K562 (cell line): ENCODE results near the gene FBRS. TPM values are rescaled to one million over a fixed set of nuclear protein-coding genes. Genes with fewer than 3 reads are reported as not detected.

Experiments
- ATF1 ChIP-seq, 2 experiments: fragments of 450-650 bp in 1 of 2; IDR thresholded peaks; 2 replicates each; pipeline ENCODE4 v1.6.1; 2016; ENCODE audit warnings: missing compliant biosample characterization in 1 of 2, missing genetic modification characterization in 1 of 2
- CXXC5 ChIP-seq: fragments of 250-450 bp; sonication (Bioruptor Pico); IDR thresholded peaks from 2 replicates; pipeline ENCODE4 v1.8.0; 2022; ENCODE audit warnings: inconsistent platforms, mild to moderate bottlenecking, moderate library complexity
- E2F3 ChIP-seq: fragments of 250-450 bp; sonication (Bioruptor Pico); IDR thresholded peaks from 2 replicates; pipeline ENCODE4 v1.4.0; 2020; ENCODE audit warnings: mild to moderate bottlenecking
- EP400 ChIP-seq: fragments of 450-650 bp; IDR thresholded peaks from 2 replicates; pipeline ENCODE4 v1.6.1; 2017; ENCODE audit warnings: antibody characterized with exemption, mild to moderate bottlenecking, moderate library complexity
- GATAD2B ChIP-seq: fragments of 450-650 bp; IDR thresholded peaks from 2 replicates; pipeline ENCODE4 v1.6.1; 2017; ENCODE audit warnings: mild to moderate bottlenecking, borderline replicate concordance
- KDM4B ChIP-seq, 2 experiments: fragments of 450-650 bp in 1 of 2; sonication (generic) in 1 of 2; IDR thresholded peaks; 2 replicates each; pipeline ENCODE4 v1.6.1; 2016 to 2017; ENCODE audit warnings: borderline replicate concordance in 2 of 2, antibody characterized with exemption in 1 of 2, low read depth in 1 of 2, mild to moderate bottlenecking in 1 of 2
- MAX ChIP-seq: sonication (generic); formaldehyde crosslinking; IDR thresholded peaks from 2 replicates; pipeline ENCODE4 v1.9.0; 2022; ENCODE audit warnings: mild to moderate bottlenecking, missing genetic modification reagents
- MXI1 ChIP-seq: IDR thresholded peaks from 2 replicates; pipeline ENCODE4 v1.6.1; 2011; ENCODE audit warnings: low read depth, mild to moderate bottlenecking, improper control_type of control experiment, low read length
- SIN3B ChIP-seq: fragments of 450-650 bp; IDR thresholded peaks from 2 replicates; pipeline ENCODE4 v1.6.1; 2017; ENCODE audit warnings: low read depth, mild to moderate bottlenecking, moderate library complexity
- SMAD3 ChIP-seq: fragments of 450-650 bp; formaldehyde crosslinking; conservative IDR thresholded peaks from 2 replicates; pipeline ENCODE4 v1.4.0; 2020; ENCODE audit warnings: mild to moderate bottlenecking
- SMAD4 ChIP-seq: fragments of 250-450 bp; sonication (Bioruptor Pico); conservative IDR thresholded peaks from 2 replicates; pipeline ENCODE4 v1.8.0; 2021; ENCODE audit warnings: inconsistent platforms, mild to moderate bottlenecking, moderate library complexity
- SPI1 ChIP-seq: IDR thresholded peaks from 2 replicates; pipeline ENCODE4 v1.6.1; 2011; ENCODE audit warnings: low read depth, low read length, control low read depth, borderline replicate concordance
- SRSF7 ChIP-seq: fragments of 200-400 bp; formaldehyde crosslinking; optimal IDR thresholded peaks from 2 replicates; pipeline ENCODE3; 2017; ENCODE audit warnings: mild to moderate bottlenecking, low read depth, low read length
- XRCC5 ChIP-seq: fragments of 200-400 bp; formaldehyde crosslinking; IDR thresholded peaks from 2 replicates; pipeline ENCODE4 v1.6.1; 2017; ENCODE audit warnings: low read depth, mild to moderate bottlenecking, low read length
- ZC3H11A ChIP-seq: IDR thresholded peaks from 2 replicates; pipeline ENCODE4 v1.6.1; 2012; ENCODE audit warnings: low read depth, low read length, improper control_type of control experiment
- ZC3H4 ChIP-seq: sonication (generic); formaldehyde crosslinking; IDR thresholded peaks from 2 replicates; pipeline ENCODE4 v1.9.0; 2021; ENCODE audit warnings: missing genetic modification reagents, borderline replicate concordance
- ZNF174 ChIP-seq: fragments of 250-450 bp; sonication (Bioruptor Pico); IDR thresholded peaks from 2 replicates; pipeline ENCODE4 v1.4.0; 2020; ENCODE audit warnings: mild to moderate bottlenecking
- polyA plus RNA-seq, 8 experiments: library from polyadenylated mRNA; depleted of rRNA in 4 of 8; stranded (reverse) in 5 of 8; unstranded in 3 of 8; fragments of >200 nt; fragmentation: Nextera tagmentation in 2 of 8; fragmentation: Illumina TruSeq in 1 of 8; extraction: Ambion mirVana in 2 of 8; extraction: Trizol in 1 of 8; gene quantifications; 2 replicates each; pipeline versions ENCODE4 v1.2.1 to v1.2.3, GENCODE V29; 2011 to 2014; ENCODE audit warnings: inconsistent platforms in 1 of 8, missing spikeins in 1 of 8
- total RNA-seq, 7 experiments: library from RNA; depleted of rRNA in 6 of 7; stranded (reverse); fragments of >200 nt in 6 of 7; fragmentation: Illumina TruSeq in 2 of 7; extraction: Trizol in 2 of 7; gene quantifications; 2 replicates each; pipeline versions ENCODE4 v1.2.1 to v1.2.3, GENCODE V29; 2011 to 2021; ENCODE audit warnings: low replicate concordance in 1 of 7
- TF ChIP-seq, protein P1 (sequence below), 2 experiments: fragments of 450-650 bp; IDR thresholded peaks; 2 replicates each; pipeline ENCODE4 v1.6.1; 2018; ENCODE audit warnings: mild to moderate bottlenecking in 2 of 2, low read depth in 1 of 2; ENCODE audit not compliant: partially characterized antibody in 2 of 2
- TF ChIP-seq, protein P2 (sequence below): fragments of 200-800 bp; sonication (Bioruptor generic); IDR thresholded peaks from 2 replicates; pipeline ENCODE4 v1.6.1; 2017; ENCODE audit warnings: missing genetic modification characterization, missing compliant biosample characterization

Gene FBRS
- total and polyA plus RNA-seq, 9 of the 15 experiments (the other 6 are each of a cell fraction or from before 2014, with no cell fraction given) = 0.32 to 59.5 (median 13.1) TPM

DNA sequence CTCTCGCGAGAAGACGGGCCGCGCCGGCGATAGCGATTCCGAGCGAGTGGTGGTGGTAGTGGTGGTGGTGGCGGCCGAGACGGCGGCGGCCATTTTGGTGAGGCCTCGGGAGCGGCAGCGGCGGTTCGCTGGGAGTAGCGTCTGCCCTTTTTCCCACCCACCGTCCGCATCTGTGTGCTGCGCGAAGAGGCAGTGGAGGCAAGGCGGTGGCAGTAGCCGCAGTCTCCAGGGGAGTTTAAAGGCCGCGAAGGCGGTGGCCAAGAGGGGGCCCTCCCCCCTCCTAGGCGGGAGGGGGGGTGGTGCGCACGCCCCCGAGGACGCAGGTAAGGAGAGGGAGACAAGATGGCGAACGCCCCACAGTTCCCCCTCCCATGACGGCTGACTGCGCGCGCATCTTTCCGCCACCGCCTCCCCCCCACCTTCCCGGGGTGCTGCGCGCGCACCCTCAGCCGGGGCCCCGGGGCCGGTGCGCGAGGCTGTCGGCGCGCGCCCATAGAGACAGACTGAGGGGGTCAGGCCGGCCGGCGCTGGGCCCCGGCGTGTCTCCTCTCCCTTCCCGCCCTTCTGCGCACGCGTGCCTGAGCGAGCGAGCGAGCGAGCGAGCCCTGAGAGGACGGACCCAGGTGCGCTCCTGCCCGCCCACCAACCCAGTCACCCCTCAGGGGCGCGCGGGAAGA lies 40.0 kb downstream of the FBRS start (continued):
- TF ChIP-seq SMAD3 (CRISPR knock-in tag) (0 out of 2 replicates have a peak, but pooled peaks have one; percentile 33), KDM4B (IDR thresholded peaks at IDR 0.05; ENCODE audit: borderline replicate concordance in 2 of 2, low read depth in 1 of 2) (peak in 1 of 2 experiments; percentile 95; a peak in 1 of 4 replicates), XRCC5 (peak; percentile 49; the same call in 1 of the 2 replicates), SPI1 (0 out of 2 replicates have a peak, but pooled peaks have one; percentile 6), MXI1 (peak; percentile 71; the same call in 1 of the 2 replicates), ZC3H4 (CRISPR knock-in tag) (no peak; the same call in 1 of the 2 replicates), SMAD4 (CRISPR knock-in tag) (peak; percentile 88), ZNF174 (CRISPR knock-in tag) (no peak), EP400 (peak; percentile 100), GATAD2B (peak; percentile 62), SRSF7 (no peak), ATF1 (CRISPR knock-in tag; IDR thresholded peaks at IDR 0.05) (no peak), ATF1 (tag; IDR thresholded peaks at IDR 0.05) (peak; percentile 94), MAX (CRISPR knock-in tag) (peak; percentile 80), CXXC5 (CRISPR knock-in tag) (peak; percentile 97), E2F3 (CRISPR knock-in tag) (peak; percentile 10; the same call in 1 of the 2 replicates), SIN3B (peak; percentile 22; the same call in 1 of the 2 replicates), ZC3H11A (no peak)
- TF ChIP-seq, protein P1, sequence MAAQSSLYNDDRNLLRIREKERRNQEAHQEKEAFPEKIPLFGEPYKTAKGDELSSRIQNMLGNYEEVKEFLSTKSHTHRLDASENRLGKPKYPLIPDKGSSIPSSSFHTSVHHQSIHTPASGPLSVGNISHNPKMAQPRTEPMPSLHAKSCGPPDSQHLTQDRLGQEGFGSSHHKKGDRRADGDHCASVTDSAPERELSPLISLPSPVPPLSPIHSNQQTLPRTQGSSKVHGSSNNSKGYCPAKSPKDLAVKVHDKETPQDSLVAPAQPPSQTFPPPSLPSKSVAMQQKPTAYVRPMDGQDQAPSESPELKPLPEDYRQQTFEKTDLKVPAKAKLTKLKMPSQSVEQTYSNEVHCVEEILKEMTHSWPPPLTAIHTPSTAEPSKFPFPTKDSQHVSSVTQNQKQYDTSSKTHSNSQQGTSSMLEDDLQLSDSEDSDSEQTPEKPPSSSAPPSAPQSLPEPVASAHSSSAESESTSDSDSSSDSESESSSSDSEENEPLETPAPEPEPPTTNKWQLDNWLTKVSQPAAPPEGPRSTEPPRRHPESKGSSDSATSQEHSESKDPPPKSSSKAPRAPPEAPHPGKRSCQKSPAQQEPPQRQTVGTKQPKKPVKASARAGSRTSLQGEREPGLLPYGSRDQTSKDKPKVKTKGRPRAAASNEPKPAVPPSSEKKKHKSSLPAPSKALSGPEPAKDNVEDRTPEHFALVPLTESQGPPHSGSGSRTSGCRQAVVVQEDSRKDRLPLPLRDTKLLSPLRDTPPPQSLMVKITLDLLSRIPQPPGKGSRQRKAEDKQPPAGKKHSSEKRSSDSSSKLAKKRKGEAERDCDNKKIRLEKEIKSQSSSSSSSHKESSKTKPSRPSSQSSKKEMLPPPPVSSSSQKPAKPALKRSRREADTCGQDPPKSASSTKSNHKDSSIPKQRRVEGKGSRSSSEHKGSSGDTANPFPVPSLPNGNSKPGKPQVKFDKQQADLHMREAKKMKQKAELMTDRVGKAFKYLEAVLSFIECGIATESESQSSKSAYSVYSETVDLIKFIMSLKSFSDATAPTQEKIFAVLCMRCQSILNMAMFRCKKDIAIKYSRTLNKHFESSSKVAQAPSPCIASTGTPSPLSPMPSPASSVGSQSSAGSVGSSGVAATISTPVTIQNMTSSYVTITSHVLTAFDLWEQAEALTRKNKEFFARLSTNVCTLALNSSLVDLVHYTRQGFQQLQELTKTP (IDR thresholded peaks at IDR 0.05; ENCODE audit: low read depth in 1 of 2, partially characterized antibody in 2 of 2) = peak in 1 of 2 experiments; percentile 71
- TF ChIP-seq, protein P2, sequence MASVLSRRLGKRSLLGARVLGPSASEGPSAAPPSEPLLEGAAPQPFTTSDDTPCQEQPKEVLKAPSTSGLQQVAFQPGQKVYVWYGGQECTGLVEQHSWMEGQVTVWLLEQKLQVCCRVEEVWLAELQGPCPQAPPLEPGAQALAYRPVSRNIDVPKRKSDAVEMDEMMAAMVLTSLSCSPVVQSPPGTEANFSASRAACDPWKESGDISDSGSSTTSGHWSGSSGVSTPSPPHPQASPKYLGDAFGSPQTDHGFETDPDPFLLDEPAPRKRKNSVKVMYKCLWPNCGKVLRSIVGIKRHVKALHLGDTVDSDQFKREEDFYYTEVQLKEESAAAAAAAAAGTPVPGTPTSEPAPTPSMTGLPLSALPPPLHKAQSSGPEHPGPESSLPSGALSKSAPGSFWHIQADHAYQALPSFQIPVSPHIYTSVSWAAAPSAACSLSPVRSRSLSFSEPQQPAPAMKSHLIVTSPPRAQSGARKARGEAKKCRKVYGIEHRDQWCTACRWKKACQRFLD = 0 out of 2 replicates have a peak, but pooled peaks have one; percentile 83
